HTR-8/SVneo (cell line): ENCODE results near the gene ELOA.
A peak's percentile ranks its signal among the peaks of the same experiment; 100 is the strongest.

ENCODE experiments used
- DNase-seq: peaks from one replicate; pipeline ENCODE4 v3.0.0; 2011; ENCODE audit warnings: low spot score, mixed read lengths; ENCODE audit not compliant: insufficient read length
- FAIRE-seq: peaks from 2 replicates; lab custom pipeline; 2011; peaks lifted over from hg19 to GRCh38; lab: Jason Lieb, UNC

ELOA gene, protein sequence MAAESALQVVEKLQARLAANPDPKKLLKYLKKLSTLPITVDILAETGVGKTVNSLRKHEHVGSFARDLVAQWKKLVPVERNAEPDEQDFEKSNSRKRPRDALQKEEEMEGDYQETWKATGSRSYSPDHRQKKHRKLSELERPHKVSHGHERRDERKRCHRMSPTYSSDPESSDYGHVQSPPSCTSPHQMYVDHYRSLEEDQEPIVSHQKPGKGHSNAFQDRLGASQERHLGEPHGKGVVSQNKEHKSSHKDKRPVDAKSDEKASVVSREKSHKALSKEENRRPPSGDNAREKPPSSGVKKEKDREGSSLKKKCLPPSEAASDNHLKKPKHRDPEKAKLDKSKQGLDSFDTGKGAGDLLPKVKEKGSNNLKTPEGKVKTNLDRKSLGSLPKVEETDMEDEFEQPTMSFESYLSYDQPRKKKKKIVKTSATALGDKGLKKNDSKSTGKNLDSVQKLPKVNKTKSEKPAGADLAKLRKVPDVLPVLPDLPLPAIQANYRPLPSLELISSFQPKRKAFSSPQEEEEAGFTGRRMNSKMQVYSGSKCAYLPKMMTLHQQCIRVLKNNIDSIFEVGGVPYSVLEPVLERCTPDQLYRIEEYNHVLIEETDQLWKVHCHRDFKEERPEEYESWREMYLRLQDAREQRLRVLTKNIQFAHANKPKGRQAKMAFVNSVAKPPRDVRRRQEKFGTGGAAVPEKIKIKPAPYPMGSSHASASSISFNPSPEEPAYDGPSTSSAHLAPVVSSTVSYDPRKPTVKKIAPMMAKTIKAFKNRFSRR

DNA sequence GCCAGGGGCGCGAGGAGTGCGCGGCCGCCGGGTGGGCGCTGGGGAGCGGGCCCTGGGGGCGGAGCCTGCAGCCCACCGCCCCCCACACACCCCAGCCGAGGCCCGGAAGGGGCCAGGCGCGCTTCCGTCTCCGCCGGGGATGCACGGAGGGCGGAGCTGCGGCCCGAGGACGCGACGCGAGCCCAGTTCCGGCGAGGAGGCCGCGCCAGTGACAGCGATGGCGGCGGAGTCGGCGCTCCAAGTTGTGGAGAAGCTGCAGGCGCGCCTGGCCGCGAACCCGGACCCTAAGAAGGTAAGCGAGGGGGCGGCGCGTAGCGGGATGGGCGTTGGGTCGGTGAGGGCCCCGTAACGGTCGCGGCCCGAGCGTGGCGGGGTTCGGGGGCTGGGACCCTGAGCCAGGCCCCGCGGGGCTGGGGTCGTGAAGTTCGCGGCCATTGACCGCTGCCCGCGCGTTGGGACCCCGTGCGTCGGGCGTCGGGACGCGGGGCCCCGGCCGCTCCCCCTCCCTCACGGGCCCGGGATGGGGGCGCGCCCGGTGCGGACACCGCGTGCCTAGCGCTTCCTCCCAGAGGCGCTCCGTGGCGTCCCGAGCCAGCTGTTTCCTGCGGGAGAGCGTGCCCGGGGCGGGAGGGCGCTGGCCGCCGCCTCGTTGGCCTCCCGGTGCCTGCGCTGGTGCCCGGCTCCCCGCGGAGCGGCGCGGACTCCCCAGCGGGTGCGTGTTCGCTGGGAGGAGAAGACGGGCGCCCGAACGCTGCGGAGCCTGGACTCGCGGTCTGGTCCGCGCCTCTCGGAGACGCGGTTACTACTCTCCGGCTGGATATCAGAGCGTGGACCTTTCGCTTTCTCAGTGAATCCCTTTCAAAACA, at the start of gene ELOA:
Gene ELOA, plus strand, starts transcription at position 185 of the 866 bp plus-strand sequence. Its CDS starts 33 bp downstream, at position 218.
- FAIRE-seq (peak; percentile 16), DNase-seq (peak; percentile 76)

DNA sequence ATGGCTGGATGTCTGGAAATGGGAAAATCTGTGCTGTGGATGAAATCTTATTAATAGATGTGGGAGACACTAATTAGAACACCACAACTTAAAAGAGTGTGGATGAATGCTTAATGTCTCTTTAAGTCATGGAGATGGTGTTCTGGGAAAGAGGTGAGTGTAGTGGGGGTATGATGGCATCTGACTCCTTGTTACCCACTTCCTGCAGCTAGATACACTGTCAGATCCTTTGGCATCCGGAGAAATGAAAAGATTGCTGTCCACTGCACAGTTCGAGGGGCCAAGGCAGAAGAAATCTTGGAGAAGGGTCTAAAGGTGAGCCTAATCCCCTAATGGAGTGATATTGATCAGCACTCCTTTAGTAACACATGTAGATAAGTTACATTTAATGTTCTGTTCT, 49.7 kb upstream of the ELOA start:
- FAIRE-seq: no peak
- DNase-seq: no peak

DNA sequence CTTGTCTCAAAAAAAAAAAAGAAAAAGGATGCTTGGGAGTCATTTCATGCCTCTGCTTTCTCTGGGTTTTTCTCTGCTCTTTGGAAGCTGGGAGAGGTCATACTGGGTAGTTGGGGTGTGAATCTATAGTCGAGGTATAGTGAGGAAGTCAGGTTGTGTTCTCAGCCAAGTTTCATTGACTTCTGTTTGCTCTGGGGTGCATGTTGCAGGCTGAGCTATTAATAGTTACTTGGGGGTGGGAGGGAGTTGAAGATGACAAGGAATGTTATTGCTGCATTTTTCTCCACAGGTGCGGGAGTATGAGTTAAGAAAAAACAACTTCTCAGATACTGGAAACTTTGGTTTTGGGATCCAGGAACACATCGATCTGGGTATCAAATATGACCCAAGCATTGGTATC, 48.9 kb upstream of the ELOA start:
- DNase-seq (no peak), FAIRE-seq (no peak)

DNA sequence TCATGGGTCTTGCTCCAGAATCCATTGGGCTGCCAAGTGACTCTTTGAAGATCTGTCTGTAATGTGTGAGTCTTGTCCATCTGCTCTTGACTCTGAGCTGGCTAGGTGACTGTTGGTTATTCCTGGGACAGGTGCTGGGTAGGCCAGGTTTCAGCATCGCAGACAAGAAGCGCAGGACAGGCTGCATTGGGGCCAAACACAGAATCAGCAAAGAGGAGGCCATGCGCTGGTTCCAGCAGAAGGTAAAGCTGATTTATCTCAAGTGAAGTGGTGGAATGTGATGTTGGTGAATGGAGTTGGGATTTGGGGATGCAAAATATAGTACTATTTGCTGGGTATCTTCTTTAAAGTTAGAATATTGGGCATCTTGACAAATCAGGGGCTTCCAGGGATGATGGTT, 47.6 kb upstream of the ELOA start:
- FAIRE-seq: no peak

DNA sequence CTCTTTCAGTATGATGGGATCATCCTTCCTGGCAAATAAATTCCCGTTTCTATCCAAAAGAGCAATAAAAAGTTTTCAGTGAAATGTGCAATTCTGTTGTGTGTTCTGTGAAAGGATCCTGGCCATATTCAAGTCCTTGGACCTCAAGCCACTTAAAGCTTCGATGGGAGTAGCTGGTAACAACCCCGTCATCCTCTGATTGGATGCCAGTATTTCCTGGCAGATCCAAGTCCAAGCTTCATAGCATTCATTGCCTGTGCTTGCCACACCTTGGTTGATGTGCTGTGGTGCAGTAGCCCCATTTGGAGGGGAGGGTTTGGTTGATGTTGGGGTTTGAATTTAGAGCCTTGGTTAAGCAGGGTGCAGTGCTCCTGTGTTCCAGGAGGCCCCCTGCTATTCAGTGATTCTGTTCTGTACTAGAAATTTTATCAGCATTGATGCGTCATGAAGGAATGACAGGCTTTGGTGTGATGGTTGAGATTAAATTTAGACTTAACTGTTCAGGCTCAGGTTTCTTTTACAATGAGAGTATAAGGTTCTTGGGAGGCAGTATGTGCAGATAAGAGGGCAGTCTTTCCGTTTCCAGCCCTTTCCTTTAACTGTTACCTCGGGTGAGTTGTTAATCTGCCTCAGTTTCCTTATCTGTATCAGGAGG, 46.8 kb upstream of the ELOA start:
- no peak for DNase-seq
- no peak for FAIRE-seq

More for the DNA sequence above, 47.6 kb upstream of the ELOA start:
- no peak for DNase-seq

DNA sequence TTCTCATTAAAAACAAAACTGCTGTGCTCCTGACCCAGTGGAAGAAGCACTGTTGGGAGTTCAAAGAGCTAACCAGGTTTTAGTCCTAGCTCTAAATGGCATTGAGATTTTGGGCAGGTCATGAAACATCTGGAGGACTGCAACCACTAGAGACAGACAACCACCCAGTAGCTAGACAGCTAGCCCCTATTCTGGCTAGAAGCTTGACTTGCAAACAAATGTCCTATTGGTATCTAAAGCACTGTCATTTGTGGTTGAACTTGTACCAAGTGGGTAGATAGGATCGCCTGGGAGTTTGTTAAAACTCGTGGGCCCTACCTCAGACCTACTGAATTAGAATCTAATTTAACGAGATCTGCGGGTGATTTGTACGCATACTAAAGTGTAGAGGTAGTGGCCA, 44.8 kb upstream of the ELOA start:
- FAIRE-seq: no peak
- DNase-seq: no peak

DNA sequence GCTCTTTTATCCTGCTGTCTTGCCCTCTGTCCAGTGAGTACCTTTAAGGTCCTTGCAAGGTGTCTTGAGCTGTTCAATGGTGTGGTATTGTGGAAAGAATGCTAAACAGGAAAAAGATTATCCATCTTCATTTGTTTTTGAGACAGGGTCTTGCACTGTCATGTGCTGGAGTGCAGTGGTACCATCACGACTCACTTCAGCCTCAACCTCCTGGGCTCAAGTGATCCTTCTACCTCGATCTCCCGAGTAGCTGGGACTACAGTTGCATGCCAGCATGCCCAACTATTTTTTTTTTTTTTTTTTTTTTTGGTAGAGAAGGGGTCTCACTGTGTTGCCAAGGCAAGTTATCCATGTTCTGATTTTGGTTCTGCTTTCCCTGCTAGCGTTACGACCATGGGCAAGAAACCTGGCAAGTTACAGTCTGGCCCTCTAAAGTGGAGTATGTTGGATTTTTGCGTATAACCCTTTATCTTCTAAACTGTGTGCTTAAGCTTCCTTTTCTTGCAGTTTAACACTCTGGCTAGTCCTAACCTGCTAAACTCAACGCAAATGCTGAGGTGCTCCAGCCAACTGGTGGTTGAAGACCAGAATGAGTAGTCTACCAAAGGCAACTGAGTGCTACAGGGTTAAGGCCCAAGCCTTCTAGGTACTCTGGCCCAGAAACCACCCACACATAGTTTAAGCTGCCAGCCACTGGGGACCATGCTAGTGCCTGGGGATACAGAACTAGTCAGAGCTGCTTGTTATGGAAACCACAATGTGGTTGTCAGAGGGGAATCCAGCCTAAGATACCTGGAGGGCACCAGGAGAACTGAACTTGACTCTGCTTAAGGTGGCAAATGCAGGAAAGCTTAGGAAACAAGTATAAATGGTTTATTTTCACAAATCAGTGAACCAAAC, 43.7 kb upstream of the ELOA start:
- no peak for DNase-seq
- FAIRE-seq: no peak

DNA sequence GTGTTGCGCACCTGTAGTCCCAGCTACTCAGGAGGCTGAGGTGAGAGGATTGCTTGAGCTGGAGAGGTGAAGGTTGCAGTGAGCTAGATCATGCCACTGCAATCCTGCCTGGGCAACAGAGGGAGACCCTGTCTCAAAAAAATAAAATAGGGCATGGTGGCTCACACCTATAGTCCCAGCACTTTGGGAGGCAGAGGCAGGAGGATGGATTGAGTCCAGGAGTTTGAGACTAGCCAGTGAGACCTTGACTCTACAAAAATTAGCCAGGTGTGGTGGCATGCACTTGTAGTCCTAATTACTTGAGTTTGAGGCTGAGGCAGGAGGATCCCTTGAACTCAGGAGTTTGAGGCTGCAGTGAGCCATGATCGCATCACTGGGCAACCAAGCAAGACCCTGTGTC, 42.0 kb upstream of the ELOA start:
- no peak for FAIRE-seq
- DNase-seq: no peak

DNA sequence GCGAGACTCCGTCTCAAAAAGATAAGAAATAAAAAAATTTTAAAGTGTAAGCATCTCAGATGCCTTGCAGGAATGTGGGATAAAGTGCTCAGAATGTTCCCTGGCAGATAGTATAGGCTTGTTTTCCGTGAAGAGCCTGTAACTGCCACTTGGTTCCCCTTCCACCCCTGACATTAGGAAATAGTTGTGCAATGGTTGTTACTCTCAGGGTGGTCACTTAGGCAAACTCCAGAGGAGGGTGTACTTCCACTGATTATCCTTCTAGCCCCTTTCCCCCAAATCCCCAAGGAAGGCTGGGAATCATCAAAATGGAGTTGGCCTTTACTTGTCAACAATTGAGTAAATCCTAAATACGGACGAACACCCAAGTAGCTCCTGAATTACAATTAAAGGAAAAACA, 41.3 kb upstream of the ELOA start:
- FAIRE-seq (no peak), DNase-seq (no peak)

DNA sequence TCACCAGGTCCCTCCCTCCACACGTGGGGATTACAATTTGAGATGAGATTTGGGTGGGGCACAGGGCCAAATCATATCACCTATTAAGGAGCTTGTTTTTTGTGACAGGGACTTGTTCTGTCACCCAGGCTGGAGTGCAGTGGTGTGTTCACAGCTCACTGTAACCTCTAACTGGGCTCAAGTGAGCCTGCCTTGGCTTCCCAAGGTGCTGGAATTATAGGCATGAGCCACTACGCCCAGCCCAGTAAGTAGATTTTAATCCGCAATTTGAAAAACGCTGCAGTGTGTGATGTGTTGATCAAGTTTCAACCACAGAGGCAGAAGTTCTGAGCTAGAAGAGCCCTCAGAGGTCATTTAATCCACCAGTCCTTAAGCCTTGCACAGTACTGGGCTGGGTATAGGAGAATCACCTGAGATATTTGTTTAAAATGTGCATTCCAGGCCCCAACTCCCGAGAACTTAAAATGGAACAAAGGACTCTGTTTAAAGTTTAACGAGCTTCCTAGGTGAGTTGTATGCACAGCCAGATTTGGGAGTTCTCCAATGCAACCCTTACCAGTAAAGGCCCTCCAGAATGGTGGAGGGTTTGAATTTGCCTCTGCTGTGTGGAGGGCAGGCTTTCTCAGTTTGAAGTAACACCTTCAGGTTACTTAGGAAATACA, 38.3 kb upstream of the ELOA start:
- no peak for FAIRE-seq
- no peak for DNase-seq

DNA sequence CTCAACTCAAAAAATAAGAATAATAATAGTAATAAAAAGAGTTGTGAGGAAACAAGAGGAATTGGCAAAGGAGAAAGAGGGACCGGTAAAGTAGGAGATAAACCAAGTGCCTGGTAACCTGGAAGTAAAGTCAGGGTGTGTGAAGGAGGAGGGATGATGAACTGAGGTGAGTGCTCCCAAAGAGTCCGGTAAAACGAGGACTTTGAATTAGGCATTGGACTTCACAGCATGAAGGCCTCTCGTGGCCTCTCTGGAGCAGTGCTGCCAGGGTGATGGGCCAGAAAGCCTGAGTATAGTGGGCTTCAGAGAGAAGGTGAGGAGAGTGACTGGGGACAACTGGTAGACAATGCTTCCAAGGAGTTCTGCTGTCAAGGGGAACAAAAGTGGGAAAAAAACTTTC, 34.0 kb upstream of the ELOA start:
- FAIRE-seq: no peak
- DNase-seq: no peak

DNA sequence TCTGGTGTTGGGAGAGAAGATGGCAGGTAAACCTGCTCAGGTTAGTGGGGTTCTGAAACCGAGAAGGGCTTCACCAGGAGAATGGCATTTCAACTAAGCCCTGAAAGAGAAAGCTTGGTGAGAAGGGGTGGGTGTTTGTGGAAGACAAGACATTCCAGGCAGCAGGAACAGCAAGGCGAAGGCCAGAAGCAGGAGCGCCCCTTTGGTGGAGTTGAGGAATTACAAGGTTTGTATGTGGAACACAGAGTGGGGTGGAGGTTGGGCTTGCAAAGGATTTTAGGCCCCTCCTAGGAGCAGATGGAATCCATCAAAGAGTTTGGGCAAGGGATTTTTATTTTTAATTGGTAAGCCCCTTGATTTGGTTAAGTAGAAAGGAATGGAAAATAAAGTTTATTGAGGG, 24.8 kb upstream of the ELOA start:
- DNase-seq: peak; percentile 39

DNA sequence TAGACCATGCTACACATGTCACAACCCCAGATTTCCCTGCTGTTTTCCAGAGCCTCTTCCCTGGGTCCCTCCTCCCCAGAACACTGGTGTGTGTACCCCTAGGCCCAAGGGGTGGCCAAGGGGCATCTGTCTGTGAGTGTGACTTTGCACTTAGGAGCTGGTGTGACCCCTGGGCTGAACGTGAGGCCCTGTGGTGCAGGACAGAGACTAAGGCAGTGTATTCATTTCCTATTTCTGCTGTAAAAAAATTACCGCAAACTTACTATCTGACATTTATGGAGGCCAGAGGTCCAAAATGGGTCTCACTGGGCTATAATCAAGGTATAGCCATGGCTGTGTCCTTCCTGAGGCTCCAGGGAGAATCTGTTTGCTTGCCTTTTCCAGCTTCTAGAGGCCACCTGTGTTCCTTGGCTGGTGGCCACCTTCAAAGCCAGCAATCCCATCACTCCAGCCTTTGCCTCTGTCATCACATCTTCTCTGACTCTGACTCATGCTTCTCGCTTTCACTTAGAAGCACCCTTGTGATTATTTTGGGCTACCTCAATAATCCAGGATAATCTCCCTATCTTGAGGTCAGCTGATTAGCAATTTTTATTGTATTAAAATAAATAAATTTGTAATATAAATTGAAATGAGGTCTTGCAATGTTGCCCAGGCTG, 24.0 kb upstream of the ELOA start:
- FAIRE-seq (no peak), DNase-seq (no peak)

More for the DNA sequence above, 24.8 kb upstream of the ELOA start:
- FAIRE-seq: no peak

DNA sequence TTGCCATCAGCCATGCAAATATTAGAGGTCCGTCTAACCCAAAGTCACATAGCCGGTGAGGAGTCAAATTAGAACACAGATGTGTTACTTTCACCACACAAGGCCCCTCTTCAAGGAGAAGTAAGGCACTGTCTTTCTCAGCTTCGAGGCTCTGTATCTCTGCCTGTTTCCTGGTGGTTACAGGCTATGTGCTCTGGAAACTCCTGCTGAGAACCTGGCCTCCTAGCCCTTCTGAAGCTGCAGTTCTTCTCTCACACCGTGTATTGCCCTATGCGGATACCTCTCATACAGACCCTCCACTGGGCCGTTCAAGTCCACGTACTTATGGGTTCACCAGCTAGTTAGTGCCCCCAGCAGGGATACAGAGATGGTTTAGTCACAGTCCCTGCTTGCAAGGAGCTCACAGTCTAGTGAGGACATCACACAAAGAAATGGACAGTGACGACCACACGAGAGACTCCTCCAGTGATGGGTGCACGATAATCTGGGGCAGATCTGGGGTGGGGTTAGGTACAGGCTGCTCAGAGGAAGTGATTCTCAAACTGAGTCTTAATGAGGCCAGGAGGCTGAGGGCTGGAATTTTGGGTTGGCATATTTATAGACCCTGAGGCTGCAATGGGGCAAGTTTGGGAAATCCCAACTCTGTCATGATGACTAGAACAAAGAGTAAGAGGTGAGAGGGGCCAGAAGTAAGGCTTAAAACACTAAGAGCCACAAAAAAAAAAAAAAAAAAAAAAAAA, 22.8 kb upstream of the ELOA start:
- DNase-seq (no peak), FAIRE-seq (no peak)

DNA sequence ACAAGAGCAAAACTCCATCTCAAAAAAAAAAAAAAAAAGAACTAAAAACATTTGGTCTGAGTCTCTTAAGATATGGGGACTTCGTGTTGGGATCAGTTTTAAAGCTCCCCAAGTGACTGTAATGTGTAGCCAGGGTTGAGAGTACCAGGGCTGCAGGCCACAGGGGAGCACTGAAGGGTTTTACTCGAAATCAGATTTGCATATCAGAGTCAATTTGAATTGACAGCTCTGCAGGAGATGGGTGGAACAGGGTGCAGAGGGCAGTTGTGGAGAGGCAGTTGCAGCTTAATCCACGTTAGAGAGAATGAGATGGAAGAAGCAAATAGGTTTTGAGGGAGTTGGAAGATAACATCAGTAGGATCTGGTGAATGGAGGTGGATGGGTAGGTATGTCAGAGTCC, 20.6 kb upstream of the ELOA start:
- no peak for DNase-seq
- FAIRE-seq: no peak

DNA sequence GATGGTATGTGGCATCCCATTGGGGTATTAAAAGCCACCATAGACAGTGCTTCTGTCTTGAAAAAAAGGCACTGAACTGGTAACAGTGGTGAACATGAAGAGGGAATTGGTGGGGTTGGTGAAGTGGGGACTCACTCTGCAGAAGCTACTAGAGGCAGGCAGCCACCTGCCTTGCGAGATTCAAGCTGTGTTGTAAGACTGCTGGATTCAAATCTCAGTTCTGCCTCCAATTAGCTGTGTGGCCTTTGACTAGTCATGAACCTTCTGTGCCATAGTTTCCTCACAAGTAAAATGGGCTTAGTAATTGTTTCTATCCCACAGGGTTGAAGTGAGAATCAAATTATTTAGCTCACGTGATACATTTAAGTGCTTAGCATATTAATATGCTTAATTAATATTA, 16.6 kb upstream of the ELOA start:
- FAIRE-seq: no peak

DNA sequence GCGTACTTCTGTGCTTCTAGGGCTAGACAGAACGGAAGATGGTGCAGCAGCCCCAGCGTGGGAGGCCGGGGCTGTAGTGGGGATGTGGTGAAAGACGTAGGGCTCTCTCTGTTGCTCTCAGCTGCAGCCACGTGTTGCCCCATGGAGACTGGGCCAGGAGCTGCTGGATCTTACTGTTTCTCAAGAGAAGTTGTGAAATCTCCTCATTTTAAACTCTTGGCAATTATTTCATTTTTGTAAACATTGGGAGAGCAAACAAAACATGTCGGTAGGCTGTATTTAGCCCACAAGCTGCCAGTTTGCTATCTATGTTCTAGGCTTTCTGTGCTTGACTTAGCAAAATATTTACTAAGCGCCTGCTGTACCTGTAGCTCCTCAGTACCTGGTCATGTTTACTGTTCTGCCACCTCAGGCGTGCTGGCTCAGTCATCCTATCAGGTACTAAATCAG, 15.9 kb upstream of the ELOA start:
- DNase-seq: no peak
- no peak for FAIRE-seq

More for the DNA sequence above, 16.6 kb upstream of the ELOA start:
- DNase-seq: no peak
